ENCODE results near the gene BMPR2. TPM values are rescaled to one million over a fixed set of nuclear protein-coding genes. Genes with fewer than 3 reads are reported as not detected.
"Not testable (repeated sequence)": the region's sequence is repeated elsewhere in the genome, so short reads cannot be mapped to it uniquely, and the experiment has no call there.

The BMPR2 gene
- total and polyA plus RNA-seq, 3 donors from 2014 or later, result 25.4 to 61.3 (median 53.5) TPM

DNA sequence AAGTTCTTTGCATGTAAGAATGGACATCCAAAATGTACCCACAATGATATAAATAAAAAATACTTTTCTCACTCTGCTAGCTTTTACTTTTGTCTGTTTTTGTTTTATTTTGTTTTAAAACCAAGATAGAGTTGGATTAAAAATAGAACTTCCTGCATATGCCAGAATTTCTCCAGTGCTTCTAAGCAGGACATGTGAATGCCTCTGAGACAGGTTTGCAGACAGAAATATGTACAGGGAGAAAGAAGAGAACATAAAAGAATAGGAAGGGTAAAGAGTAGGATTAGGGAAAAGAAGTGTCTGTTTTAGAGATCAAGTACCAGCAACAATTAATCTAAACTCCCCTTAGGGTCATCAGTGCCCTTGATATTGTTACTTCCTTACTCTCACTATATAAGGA, 114.4 kb downstream of the BMPR2 start:
- intact Hi-C loops (cut with DNase I; ENCODE audit: low total_unique reads), result no loop called here

DNA sequence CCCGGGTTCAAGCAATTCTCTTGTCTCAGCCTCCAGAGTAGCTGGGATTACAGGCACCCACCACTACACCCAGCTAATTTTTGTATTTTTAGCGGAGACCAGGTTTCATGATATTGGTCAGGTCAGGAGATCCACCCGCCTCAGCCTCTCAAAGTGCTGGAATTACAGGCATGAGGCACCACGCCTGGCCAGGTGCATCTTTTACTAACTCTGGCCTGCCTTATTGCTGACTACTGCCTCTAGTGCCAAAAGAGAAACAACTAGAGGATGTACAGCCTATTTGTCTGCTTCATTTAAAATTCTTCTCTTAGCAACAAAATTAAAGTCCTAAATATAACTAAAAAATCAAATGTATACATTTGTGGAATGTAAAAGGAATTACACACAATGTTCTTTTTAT, 115.4 kb downstream of the BMPR2 start:
- intact Hi-C loops (cut with DNase I; ENCODE audit: low total_unique reads), result no loop called here
- H3K27ac ChIP-seq, result no peak overlapping the region
- 94 to 98% methylated on average over 4 of the region's 4 CpGs for WGBS, 2 donors
- no peaks in the 10 kb centered on the region for H3K9me3 ChIP-seq
- no peak overlapping the region for H3K4me3 ChIP-seq
- TF ChIP-seq, protein P1, sequence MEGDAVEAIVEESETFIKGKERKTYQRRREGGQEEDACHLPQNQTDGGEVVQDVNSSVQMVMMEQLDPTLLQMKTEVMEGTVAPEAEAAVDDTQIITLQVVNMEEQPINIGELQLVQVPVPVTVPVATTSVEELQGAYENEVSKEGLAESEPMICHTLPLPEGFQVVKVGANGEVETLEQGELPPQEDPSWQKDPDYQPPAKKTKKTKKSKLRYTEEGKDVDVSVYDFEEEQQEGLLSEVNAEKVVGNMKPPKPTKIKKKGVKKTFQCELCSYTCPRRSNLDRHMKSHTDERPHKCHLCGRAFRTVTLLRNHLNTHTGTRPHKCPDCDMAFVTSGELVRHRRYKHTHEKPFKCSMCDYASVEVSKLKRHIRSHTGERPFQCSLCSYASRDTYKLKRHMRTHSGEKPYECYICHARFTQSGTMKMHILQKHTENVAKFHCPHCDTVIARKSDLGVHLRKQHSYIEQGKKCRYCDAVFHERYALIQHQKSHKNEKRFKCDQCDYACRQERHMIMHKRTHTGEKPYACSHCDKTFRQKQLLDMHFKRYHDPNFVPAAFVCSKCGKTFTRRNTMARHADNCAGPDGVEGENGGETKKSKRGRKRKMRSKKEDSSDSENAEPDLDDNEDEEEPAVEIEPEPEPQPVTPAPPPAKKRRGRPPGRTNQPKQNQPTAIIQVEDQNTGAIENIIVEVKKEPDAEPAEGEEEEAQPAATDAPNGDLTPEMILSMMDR (IDR thresholded peaks at IDR 0.05), result no peak
- TF ChIP-seq POLR2A (IDR thresholded peaks at IDR 0.05), result no peak
- peaks cover 13% of the 10 kb centered on the region for H3K4me1 ChIP-seq
- no peak for DNase-seq
- H3K27me3 ChIP-seq, result no peaks in the 10 kb centered on the region
- no peaks in the 10 kb centered on the region for H3K36me3 ChIP-seq (ENCODE audit: low read depth, missing control alignments)

More for the DNA sequence above, 114.4 kb downstream of the BMPR2 start:
- Histone ChIP-seq H3K27me3 (no peaks in the 10 kb centered on the region), H3K4me1 (peaks cover 13% of the 10 kb centered on the region), H3K27ac (no peak overlapping the region), H3K36me3 (ENCODE audit: low read depth, missing control alignments) (no peaks in the 10 kb centered on the region), H3K9me3 (no peaks in the 10 kb centered on the region), H3K4me3 (no peak overlapping the region)
- TF ChIP-seq, protein P1 (IDR thresholded peaks at IDR 0.05), result no peak
- TF ChIP-seq POLR2A (IDR thresholded peaks at IDR 0.05), result no peak
- no peak for DNase-seq

- Histone ChIP-seq H3K4me3 (no peak overlapping the region), H3K4me1 (peaks cover 13% of the 10 kb centered on the region), H3K27me3 (no peaks in the 10 kb centered on the region), H3K36me3 (ENCODE audit: low read depth, missing control alignments) (no peaks in the 10 kb centered on the region), H3K9me3 (no peaks in the 10 kb centered on the region), H3K27ac (peak overlapping the region in 1 of 2 donors; percentile 8)
- 60 to 69% methylated on average over 13 of the region's 13 CpGs for WGBS, 2 donors
- no peak for TF ChIP-seq POLR2A (IDR thresholded peaks at IDR 0.05)
- TF ChIP-seq, protein P1 (IDR thresholded peaks at IDR 0.05), result no peak
- peak; percentile 90 for DNase-seq
- intact Hi-C loops (cut with DNase I; ENCODE audit: low total_unique reads), result no loop called here
Measured at GRCh38 chr2:202494300-202495229, 118.4 kb downstream of the BMPR2 start.

- no peaks in the 10 kb centered on the region for H3K9me3 ChIP-seq
Measured at GRCh38 chr2:202495230-202495604, 119.1 kb downstream of the BMPR2 start.

DNA sequence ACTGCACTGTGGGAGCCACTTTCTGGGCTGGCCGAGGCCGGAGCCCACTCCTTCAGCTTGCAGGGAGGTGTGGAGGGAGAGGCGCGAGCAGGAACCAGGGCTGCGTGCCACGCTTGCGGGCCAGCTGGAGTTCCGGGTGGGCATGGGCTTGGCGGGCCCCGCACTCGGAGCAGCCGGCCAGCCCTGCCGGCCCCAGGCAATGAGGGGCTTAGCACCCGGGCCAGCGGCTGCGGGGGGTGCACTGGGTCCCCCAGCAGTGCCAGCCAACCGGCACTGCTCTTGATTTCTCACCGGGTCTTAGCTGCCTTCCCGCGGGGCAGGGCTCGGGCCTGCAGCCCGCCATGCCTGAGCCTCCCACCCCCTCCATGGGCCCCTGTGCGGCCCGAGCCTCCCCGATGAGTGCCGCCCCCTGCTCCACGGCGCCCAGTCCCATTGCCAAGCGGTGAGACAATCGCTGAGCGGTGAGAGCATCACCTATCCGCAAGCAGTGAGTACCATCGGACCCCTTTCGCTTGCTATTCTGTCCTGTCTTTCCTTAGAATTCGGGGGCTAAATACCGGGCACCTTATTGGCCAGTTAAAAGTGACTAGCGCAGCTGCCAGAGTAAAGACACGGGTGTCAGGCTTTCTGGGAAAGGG, 120.8 kb downstream of the BMPR2 start:
- H3K9me3 ChIP-seq; H3K4me3 ChIP-seq; intact Hi-C loops (cut with DNase I; ENCODE audit: low total_unique reads); H3K27me3 ChIP-seq; DNase-seq; H3K36me3 ChIP-seq (ENCODE audit: low read depth, missing control alignments); H3K27ac ChIP-seq: not testable (repeated sequence)
- 95 to 99% methylated on average over 18 to 33 of the region's 38 CpGs for WGBS, 2 donors
- H3K4me1 ChIP-seq, result peaks cover 13% of the 10 kb centered on the region

More at GRCh38 chr2:202495230-202495604, 119.1 kb downstream of the BMPR2 start:
- WGBS, 2 donors, result 90 to 92% methylated on average over 23 of the region's 23 CpGs
- Histone ChIP-seq H3K27me3 (no peaks in the 10 kb centered on the region), H3K4me1 (peaks cover 13% of the 10 kb centered on the region), H3K27ac (no peak overlapping the region), H3K4me3 (no peak overlapping the region), H3K36me3 (ENCODE audit: low read depth, missing control alignments) (no peaks in the 10 kb centered on the region)
- no peak for TF ChIP-seq POLR2A (IDR thresholded peaks at IDR 0.05)
- TF ChIP-seq, protein P1 (IDR thresholded peaks at IDR 0.05), result no peak
- intact Hi-C loops (cut with DNase I; ENCODE audit: low total_unique reads), result no loop called here
- DNase-seq, result no peak

DNA sequence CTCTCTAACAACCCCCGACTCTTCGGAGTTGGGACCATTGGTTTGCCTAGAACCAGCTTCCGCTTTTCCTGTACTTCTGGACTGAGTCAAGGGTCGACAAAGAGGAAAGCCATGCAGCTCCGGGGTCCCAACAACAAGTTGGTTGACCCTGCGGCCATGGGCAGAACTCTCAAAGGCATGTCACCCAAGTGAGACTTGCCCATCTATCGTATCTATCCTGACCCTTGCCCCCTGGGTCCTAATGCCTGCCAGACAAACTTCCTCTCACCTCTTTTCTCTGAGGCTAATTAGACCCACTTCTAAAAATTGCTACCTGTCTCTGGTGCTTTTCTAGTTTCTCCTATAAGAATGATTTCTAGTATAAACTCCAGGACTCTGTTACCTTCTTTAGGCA, 121.3 kb downstream of the BMPR2 start:
- H3K27ac ChIP-seq; H3K27me3 ChIP-seq; H3K36me3 ChIP-seq (ENCODE audit: low read depth, missing control alignments); H3K9me3 ChIP-seq; H3K4me3 ChIP-seq; DNase-seq; intact Hi-C loops (cut with DNase I; ENCODE audit: low total_unique reads): not testable (repeated sequence)
- WGBS, 2 donors, result 95% methylated on average over 7 of the region's 7 CpGs
- H3K4me1 ChIP-seq, result peaks cover 13% of the 10 kb centered on the region

DNA sequence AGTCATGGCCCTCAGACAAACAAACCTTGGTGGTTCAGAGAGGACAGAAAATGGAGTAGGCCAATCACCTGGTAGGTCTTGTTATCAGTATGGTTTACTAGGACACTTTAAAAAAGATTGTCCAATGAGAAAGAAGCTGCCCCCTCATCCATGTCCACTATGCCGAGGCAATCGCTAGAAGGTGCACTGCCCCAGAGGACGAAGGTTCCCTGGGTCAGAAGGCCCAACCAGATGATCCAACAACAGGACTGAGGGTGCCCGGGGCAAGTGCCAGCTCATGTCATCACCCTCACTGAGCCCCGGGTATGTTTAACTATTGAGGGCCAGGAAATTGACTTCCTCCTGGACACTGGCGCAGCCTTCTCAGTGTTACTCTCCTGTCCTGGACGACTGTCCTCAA, 123.7 kb downstream of the BMPR2 start:
- H3K27ac ChIP-seq; H3K36me3 ChIP-seq (ENCODE audit: low read depth, missing control alignments); H3K27me3 ChIP-seq; DNase-seq; intact Hi-C loops (cut with DNase I; ENCODE audit: low total_unique reads); H3K4me1 ChIP-seq; H3K4me3 ChIP-seq; H3K9me3 ChIP-seq: not testable (repeated sequence)
- 92 to 93% methylated on average over 3 to 7 of the region's 7 CpGs for WGBS, 2 donors

DNA sequence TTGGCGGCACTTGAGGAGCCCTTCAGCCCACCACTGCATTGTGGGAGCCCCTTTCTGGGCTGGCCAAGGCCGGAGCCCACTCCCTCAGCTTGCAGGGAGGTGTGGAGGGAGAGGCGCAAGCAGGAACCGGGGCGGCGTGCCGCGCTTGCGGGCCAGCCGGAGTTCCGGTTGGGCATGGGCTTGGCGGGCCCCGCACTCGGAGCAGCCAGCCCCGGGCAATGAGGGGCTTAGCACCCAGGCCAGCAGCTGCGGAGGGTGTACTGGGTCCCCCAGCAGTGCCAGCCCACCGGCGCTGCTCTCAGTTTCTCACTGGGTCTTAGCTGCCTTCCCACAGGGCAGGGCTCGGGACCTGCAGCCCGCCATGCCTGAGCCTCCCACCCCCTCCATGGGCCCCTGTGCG, 127.1 kb downstream of the BMPR2 start:
- H3K27ac ChIP-seq; H3K4me1 ChIP-seq; H3K36me3 ChIP-seq (ENCODE audit: low read depth, missing control alignments); H3K4me3 ChIP-seq; intact Hi-C loops (cut with DNase I; ENCODE audit: low total_unique reads); H3K27me3 ChIP-seq; DNase-seq; H3K9me3 ChIP-seq: not testable (repeated sequence)
- 96 to 100% methylated on average over 8 to 15 of the region's 21 CpGs for WGBS, 2 donors

Measured in testis (tissue), 3 donors.